DND-41 (cell line): ENCODE measurements around the gene THBD.

Source experiments
- ATAC-seq: fragments of 200-7000 bp; cut with Tn5 transposase; 3 replicates; pipeline ENCODE4 v1.9.1; 2021; ENCODE audit warnings: low read depth; ENCODE audit not compliant: insufficient read depth
- DNase-seq: peaks from one replicate; pipeline ENCODE4 v3.0.0-alpha.2; 2020
- H2AFZ ChIP-seq: 2 replicates; pipeline ENCODE4 v1.6.0; 2012; ENCODE audit warnings: low read depth, low read length
- H3K27ac ChIP-seq: 2 replicates; pipeline ENCODE4 v1.5.1; 2012; ENCODE audit warnings: low read length, inconsistent platforms
- H3K27me3 ChIP-seq: fragments of 200-600 bp; sonication (generic); 2 replicates; pipeline ENCODE4 v1.6.0; 2012; ENCODE audit warnings: low read length, mild to moderate bottlenecking, inconsistent platforms; ENCODE audit not compliant: insufficient read depth, poor library complexity
- H3K36me3 ChIP-seq: 2 replicates; pipeline ENCODE4 v1.5.1; 2012; ENCODE audit warnings: low read length, inconsistent platforms; ENCODE audit not compliant: insufficient read depth
- H3K4me1 ChIP-seq: 2 replicates; pipeline ENCODE4 v1.5.1; 2012; ENCODE audit warnings: mild to moderate bottlenecking, low read length; ENCODE audit not compliant: insufficient read depth
- H3K4me2 ChIP-seq: 2 replicates; pipeline ENCODE4 v1.6.0; 2012; ENCODE audit warnings: mild to moderate bottlenecking, moderate library complexity, low read length, inconsistent platforms; ENCODE audit not compliant: insufficient read depth
- H3K4me3 ChIP-seq, 2 experiments: fragments of 200-600 bp in 1 of 2; shearing (Covaris generic) in 1 of 2; 2 replicates each; pipeline ENCODE4 v1.5.1; 2012 to 2016; ENCODE audit warnings: inconsistent platforms in 2 of 2, low read length in 2 of 2, mild to moderate bottlenecking in 2 of 2, low read depth in 1 of 2, moderate library complexity in 1 of 2
- H3K79me2 ChIP-seq: 2 replicates; pipeline ENCODE4 v1.6.0; 2012; ENCODE audit warnings: low read length, inconsistent platforms; ENCODE audit not compliant: insufficient read depth
- H3K9ac ChIP-seq: 2 replicates; pipeline ENCODE4 v1.6.0; 2012; ENCODE audit warnings: low read depth, mild to moderate bottlenecking, inconsistent platforms, low read length, moderate library complexity
- H3K9me3 ChIP-seq: 2 replicates; pipeline ENCODE4 v1.5.1; 2012; ENCODE audit warnings: low read length, moderate library complexity, mild to moderate bottlenecking, inconsistent platforms; ENCODE audit not compliant: insufficient read depth, severe bottlenecking
- H4K20me1 ChIP-seq: 2 replicates; pipeline ENCODE4 v1.6.0; 2012; ENCODE audit warnings: low read length; ENCODE audit not compliant: insufficient read depth
- EZH2 ChIP-seq: IDR thresholded peaks from 3 replicates; pipeline ENCODE4 v1.6.1; 2012; ENCODE audit warnings: borderline replicate concordance, low read depth, mild to moderate bottlenecking, moderate library complexity, low read length, inconsistent platforms; ENCODE audit not compliant: severe bottlenecking
- TF ChIP-seq, protein P1 (sequence below): IDR thresholded peaks from 2 replicates; pipeline ENCODE4 v1.5.1; 2012; ENCODE audit warnings: borderline replicate concordance, low read length, moderate library complexity, mild to moderate bottlenecking; ENCODE audit not compliant: poor library complexity, severe bottlenecking; ENCODE audit errors: extremely low read depth

THBD gene

DNA sequence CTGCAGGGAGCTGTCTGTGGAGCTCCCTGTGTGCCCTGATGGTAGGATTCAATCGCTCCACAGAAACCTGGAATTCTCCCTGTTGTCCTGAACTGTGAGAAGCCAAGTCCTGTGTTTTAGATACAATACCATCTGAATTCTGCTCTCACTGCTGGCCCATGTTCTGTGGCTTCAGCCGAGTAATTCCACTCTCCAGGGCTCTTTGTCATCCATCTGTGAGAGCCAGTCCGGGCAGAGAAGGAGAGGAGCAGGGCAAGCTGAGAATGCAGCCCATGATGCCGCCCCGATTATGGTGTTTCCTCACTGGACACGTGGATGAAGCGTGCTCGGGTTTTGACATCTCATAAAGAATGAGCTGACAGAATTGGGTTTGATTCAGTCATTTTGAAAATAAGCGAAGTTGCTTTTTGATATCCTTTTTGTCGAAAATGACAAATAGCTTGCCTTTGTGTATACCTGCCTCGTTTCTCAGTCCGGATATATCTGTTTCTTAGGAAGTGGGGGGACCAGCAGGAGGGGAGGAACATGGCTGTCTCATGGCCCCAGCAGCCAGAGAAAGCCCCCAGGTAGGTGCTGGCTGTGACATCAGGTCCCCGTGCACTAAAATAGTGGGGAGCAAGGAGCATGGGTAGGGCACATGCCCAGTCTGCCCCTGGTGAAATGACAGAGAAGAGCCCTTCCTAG is 44.9 kb upstream of the THBD start:
- TF ChIP-seq, protein P1, sequence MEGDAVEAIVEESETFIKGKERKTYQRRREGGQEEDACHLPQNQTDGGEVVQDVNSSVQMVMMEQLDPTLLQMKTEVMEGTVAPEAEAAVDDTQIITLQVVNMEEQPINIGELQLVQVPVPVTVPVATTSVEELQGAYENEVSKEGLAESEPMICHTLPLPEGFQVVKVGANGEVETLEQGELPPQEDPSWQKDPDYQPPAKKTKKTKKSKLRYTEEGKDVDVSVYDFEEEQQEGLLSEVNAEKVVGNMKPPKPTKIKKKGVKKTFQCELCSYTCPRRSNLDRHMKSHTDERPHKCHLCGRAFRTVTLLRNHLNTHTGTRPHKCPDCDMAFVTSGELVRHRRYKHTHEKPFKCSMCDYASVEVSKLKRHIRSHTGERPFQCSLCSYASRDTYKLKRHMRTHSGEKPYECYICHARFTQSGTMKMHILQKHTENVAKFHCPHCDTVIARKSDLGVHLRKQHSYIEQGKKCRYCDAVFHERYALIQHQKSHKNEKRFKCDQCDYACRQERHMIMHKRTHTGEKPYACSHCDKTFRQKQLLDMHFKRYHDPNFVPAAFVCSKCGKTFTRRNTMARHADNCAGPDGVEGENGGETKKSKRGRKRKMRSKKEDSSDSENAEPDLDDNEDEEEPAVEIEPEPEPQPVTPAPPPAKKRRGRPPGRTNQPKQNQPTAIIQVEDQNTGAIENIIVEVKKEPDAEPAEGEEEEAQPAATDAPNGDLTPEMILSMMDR = no peak
- TF ChIP-seq EZH2 = no peak
- Histone ChIP-seq H4K20me1 (no peaks in the 10 kb centered on the region), H3K9me3 (no peaks in the 10 kb centered on the region), H3K27ac (no peak overlapping the region), H3K9ac (no peak overlapping the region), H3K79me2 (no peaks in the 10 kb centered on the region), H3K4me1 (no peaks in the 10 kb centered on the region), H3K36me3 (no peaks in the 10 kb centered on the region), H3K4me3 (no peak overlapping the region), H3K27me3 (no peaks in the 10 kb centered on the region), H3K4me2 (no peak overlapping the region), H2AFZ (no peak overlapping the region)
- DNase-seq = no peak
- no peak for ATAC-seq

GRCh38 chr20:23093613-23094012 is 44.1 kb upstream of the THBD start:
- no peak for TF ChIP-seq EZH2
- TF ChIP-seq, protein P1 = no peak
- ATAC-seq = no peak; the same call in 2 of the 3 replicates
- Histone ChIP-seq H3K9ac (no peak overlapping the region), H3K4me1 (no peaks in the 10 kb centered on the region), H3K36me3 (no peaks in the 10 kb centered on the region), H3K4me2 (no peak overlapping the region), H3K27ac (no peak overlapping the region), H3K9me3 (no peaks in the 10 kb centered on the region), H3K27me3 (no peaks in the 10 kb centered on the region), H3K79me2 (no peaks in the 10 kb centered on the region), H2AFZ (no peak overlapping the region), H3K4me3 (no peak overlapping the region), H4K20me1 (no peaks in the 10 kb centered on the region)
- no peak for DNase-seq

GRCh38 chr20:23092861-23093495 is 43.5 kb upstream of the THBD start:
- Histone ChIP-seq H3K79me2 (no peaks in the 10 kb centered on the region), H3K27ac (no peak overlapping the region), H3K4me3 (no peak overlapping the region), H2AFZ (no peak overlapping the region), H3K9ac (no peak overlapping the region), H4K20me1 (no peaks in the 10 kb centered on the region), H3K9me3 (no peaks in the 10 kb centered on the region), H3K27me3 (no peaks in the 10 kb centered on the region), H3K4me1 (no peaks in the 10 kb centered on the region), H3K4me2 (no peak overlapping the region), H3K36me3 (no peaks in the 10 kb centered on the region)
- TF ChIP-seq, protein P1 = no peak
- TF ChIP-seq EZH2 = no peak
- DNase-seq (no peak), ATAC-seq (no peak)
